Esophagus muscularis mucosa (tissue), 4 donors: ENCODE data around the gene HMG20B. TPM values are rescaled to one million over a fixed set of nuclear protein-coding genes. Genes with fewer than 3 reads are reported as not detected.

Experiments
- DNase-seq: peaks from one replicate; pipeline ENCODE4 v3.0.0-alpha.2; 2017; ENCODE audit errors: extremely low spot score
- H3K27ac ChIP-seq, 4 donors: fragments of 200-600 bp; sonication (generic); replicated peaks in 1 of 4; 1 replicate in 3 of 4; 2 replicates in 1 of 4; pipeline ENCODE4 v1.5.1; 2016 to 2019; ENCODE audit warnings: mild to moderate bottlenecking in 1 of 4
- H3K27me3 ChIP-seq, 4 donors: fragments of 200-600 bp; sonication (generic); one replicate each; pipeline versions ENCODE4 v1.5.1 to v1.6.0; 2016 to 2019
- H3K36me3 ChIP-seq, 4 donors: fragments of 200-600 bp; sonication (generic); one replicate each; pipeline ENCODE4 v1.5.1; 2016 to 2019
- H3K4me1 ChIP-seq, 4 donors: fragments of 200-600 bp; sonication (generic); one replicate each; pipeline ENCODE4 v1.5.1; 2016 to 2019
- H3K4me3 ChIP-seq, 4 donors: fragments of 200-600 bp; sonication (generic); 1 replicate in 2 of 4; 2 replicates in 2 of 4; pipeline ENCODE4 v1.5.1; 2016 to 2019; ENCODE audit warnings: mild to moderate bottlenecking in 4 of 4, moderate library complexity in 1 of 4
- H3K9me3 ChIP-seq, 4 donors: fragments of 200-600 bp; sonication (generic); 1 replicate in 3 of 4; 2 replicates in 1 of 4; pipeline ENCODE4 v1.5.1; 2016 to 2019
- CTCF ChIP-seq, 3 experiments: fragments of 200-600 bp in 2 of 3; fragments of 450-650 bp in 1 of 3; sonication (generic) in 2 of 3; IDR thresholded peaks; one replicate each; pipeline ENCODE4 v1.5.1; 2017 to 2019; ENCODE audit warnings: antibody characterized with exemption in 3 of 3, mild to moderate bottlenecking in 2 of 3, moderate library complexity in 1 of 3
- EP300 ChIP-seq: sonication (generic); formaldehyde crosslinking; IDR thresholded peaks from one replicate; pipeline ENCODE4 v1.6.1; 2017; ENCODE audit warnings: antibody characterized with exemption
- POLR2A ChIP-seq: fragments of 450-650 bp; IDR thresholded peaks from one replicate; pipeline ENCODE4 v1.6.1; 2017; ENCODE audit warnings: antibody characterized with exemption, moderate library complexity, mild to moderate bottlenecking, low read depth
- POLR2AphosphoS5 ChIP-seq, 2 donors: sonication (generic); formaldehyde crosslinking; IDR thresholded peaks; one replicate each; pipeline ENCODE4 v1.6.1; 2017; ENCODE audit warnings: antibody characterized with exemption in 2 of 2
- WGBS: methylation state at CpG from one replicate; pipeline ENCODE4 v1.1.5; 2018; 5-methylcytosine and 5-hydroxymethylcytosine counted together
- intact Hi-C: fragments of 100-400 bp; cut with DNase I; formaldehyde crosslinking; loops from one replicate; pipeline ENCODE4 v1.15.1; 2023
- total RNA-seq, 4 donors: library from RNA; depleted of rRNA; stranded (reverse); fragments of >200 nt; gene quantifications; one replicate each; pipeline versions ENCODE4 v1.1.0 to v1.2.1, GENCODE V29; 2016

HMG20B gene
- total RNA-seq, 4 donors from 2014 or later: 136 to 202 (median 161) TPM

GRCh38 chr19:3544742-3545668 lies 27.7 kb upstream of the HMG20B start:
- Histone ChIP-seq H3K27me3 (no peaks in the 10 kb centered on the region), H3K9me3 (no peaks in the 10 kb centered on the region), H3K36me3 (peaks cover 0 to 57% (median 48%) of the 10 kb centered on the region in 4 donors), H3K27ac (no peak overlapping the region), H3K4me3 (no peak overlapping the region), H3K4me1 (peaks cover 0 to 27% (median 11%) of the 10 kb centered on the region in 4 donors)
- no peak for DNase-seq
- no peak for TF ChIP-seq POLR2A
- TF ChIP-seq POLR2AphosphoS5 (IDR thresholded peaks at IDR 0.05): peak in 1 of 2 donors; percentile 36
- no peak for TF ChIP-seq EP300
- TF ChIP-seq CTCF (IDR thresholded peaks at IDR 0.05): peak; percentile 94 to 99 (median 95)
- WGBS: 45% methylated on average over 14 of the region's 30 CpGs
- intact Hi-C loops: loop anchor here (1.0 to 5.0 kb wide), 2 partner anchors 73 to 162 kb away; partner anchors contain the start of gene TJP3

- WGBS: 74% methylated on average over 10 of the region's 10 CpGs
- Histone ChIP-seq H3K4me1 (peaks cover 0 to 27% (median 11%) of the 10 kb centered on the region in 4 donors), H3K27me3 (no peaks in the 10 kb centered on the region), H3K4me3 (no peak overlapping the region), H3K27ac (no peak overlapping the region), H3K36me3 (peaks cover 0 to 59% (median 50%) of the 10 kb centered on the region in 4 donors), H3K9me3 (no peaks in the 10 kb centered on the region)
- DNase-seq: no peak
- no peak for TF ChIP-seq POLR2AphosphoS5 (IDR thresholded peaks at IDR 0.05)
- TF ChIP-seq POLR2A: no peak
- no peak for TF ChIP-seq EP300
- no peak for TF ChIP-seq CTCF (IDR thresholded peaks at IDR 0.05)
- intact Hi-C loops: loop anchor here (1.0 to 5.0 kb wide), 2 partner anchors 73 to 162 kb away; partner anchors contain the start of gene TJP3
These were observed 27.1 kb upstream of the HMG20B start for GRCh38 chr19:3545669-3546034.

- TF ChIP-seq EP300 (no peak), CTCF (IDR thresholded peaks at IDR 0.05) (no peak), POLR2A (no peak), POLR2AphosphoS5 (IDR thresholded peaks at IDR 0.05) (no peak)
- peaks cover 0 to 27% (median 11%) of the 10 kb centered on the region in 4 donors for H3K4me1 ChIP-seq
- intact Hi-C loops: loop anchor here (5.0 kb wide), 1 partner anchor 161 kb away; the partner anchor contains the start of gene TJP3
- no peaks in the 10 kb centered on the region for H3K27me3 ChIP-seq
- no peak overlapping the region for H3K4me3 ChIP-seq
- peaks cover 0 to 63% (median 52%) of the 10 kb centered on the region in 4 donors for H3K36me3 ChIP-seq
- H3K27ac ChIP-seq: no peak overlapping the region
- H3K9me3 ChIP-seq: no peaks in the 10 kb centered on the region
- no peak for DNase-seq
- WGBS: 94% methylated on average over 19 of the region's 23 CpGs
These were observed 26.6 kb upstream of the HMG20B start for GRCh38 chr19:3546119-3546518.

GRCh38 chr19:3547301-3547731 lies 25.4 kb upstream of the HMG20B start:
- no peak for DNase-seq
- H3K27ac ChIP-seq: no peak overlapping the region
- intact Hi-C loops: loop anchor here (5.0 kb wide), 1 partner anchor 160 kb away; the partner anchor contains the start of gene TJP3
- WGBS: 75% methylated on average over 6 of the region's 15 CpGs
- no peaks in the 10 kb centered on the region for H3K9me3 ChIP-seq
- H3K36me3 ChIP-seq: peaks cover 0 to 62% (median 52%) of the 10 kb centered on the region in 4 donors
- TF ChIP-seq POLR2AphosphoS5 (IDR thresholded peaks at IDR 0.05): no peak
- TF ChIP-seq CTCF (IDR thresholded peaks at IDR 0.05): peak; percentile 29 to 62 (median 32)
- no peak overlapping the region for H3K4me3 ChIP-seq
- peaks cover 0 to 27% (median 11%) of the 10 kb centered on the region in 4 donors for H3K4me1 ChIP-seq
- no peaks in the 10 kb centered on the region for H3K27me3 ChIP-seq
